WTC11 (cell line): ENCODE measurements around the gene TDRD3. TPM values are rescaled to one million over a fixed set of nuclear protein-coding genes. Genes with fewer than 3 reads are reported as not detected.

Experiments used
- ATAC-seq: fragments of 200-7000 bp; cut with Tn5 transposase; 2 replicates; pipeline ENCODE4 v1.10.0; 2021; ENCODE audit warnings: mild to moderate bottlenecking, moderate library complexity
- CTCF ChIA-PET: fragments of 300-600 bp; sonication (Branson Sonifier 250); formaldehyde crosslinking; loops from one replicate; lab custom pipeline; 2021; ENCODE audit warnings: antibody characterized with exemption; lab: Charles Lee
- POLR2A ChIA-PET: fragments of 350-600 bp; sonication (Branson Sonifier 250); formaldehyde crosslinking; loops from one replicate; lab custom pipeline; 2021; ENCODE audit warnings: antibody characterized with exemption; lab: Charles Lee
- DNase-seq: peaks from one replicate; pipeline ENCODE4 v3.0.0; 2021; ENCODE audit warnings: low spot score
- H3K27ac Mint-ChIP-seq: 2 replicates; pipeline ENCODE4 v1.8.0; 2021; ENCODE audit warnings: mixed read lengths
- H3K27me3 Mint-ChIP-seq: 2 replicates; pipeline ENCODE4 v1.8.0; 2021; ENCODE audit warnings: low read depth, mild to moderate bottlenecking, moderate library complexity, mixed read lengths
- H3K36me3 Mint-ChIP-seq: 2 replicates; pipeline ENCODE4 v1.8.0; 2021; ENCODE audit warnings: mixed read lengths
- H3K4me1 Mint-ChIP-seq: 2 replicates; pipeline ENCODE4 v1.8.0; 2022; ENCODE audit warnings: mixed read lengths
- H3K4me3 Mint-ChIP-seq: 2 replicates; pipeline ENCODE4 v1.8.0; 2021; ENCODE audit warnings: mild to moderate bottlenecking, moderate library complexity, mixed read lengths
- H3K9me3 Mint-ChIP-seq: 2 replicates; pipeline ENCODE4 v1.8.0; 2021; ENCODE audit warnings: mixed read lengths
- ATF1 ChIP-seq: sonication (generic); formaldehyde crosslinking; IDR thresholded peaks from 2 replicates; pipeline ENCODE4 v1.8.1; 2023; ENCODE audit warnings: mild to moderate bottlenecking, moderate library complexity, missing genetic modification reagents
- ATF2 ChIP-seq: sonication (generic); formaldehyde crosslinking; IDR thresholded peaks from 2 replicates; pipeline ENCODE4 v1.8.1; 2022; ENCODE audit warnings: low read depth, missing genetic modification reagents, borderline replicate concordance
- CBFB ChIP-seq: sonication (generic); formaldehyde crosslinking; IDR thresholded peaks from 2 replicates; pipeline ENCODE4 v1.8.1; 2022; ENCODE audit warnings: mild to moderate bottlenecking, low read depth, missing genetic modification reagents
- CDX4 ChIP-seq: fragments of 250-450 bp; sonication (Bioruptor Pico); IDR thresholded peaks from 2 replicates; pipeline ENCODE4 v1.9.0; 2021; ENCODE audit warnings: moderate library complexity, mild to moderate bottlenecking, inconsistent platforms, borderline replicate concordance
- CREB1 ChIP-seq: sonication (generic); formaldehyde crosslinking; IDR thresholded peaks from 2 replicates; pipeline ENCODE4 v1.8.0; 2023; ENCODE audit warnings: mild to moderate bottlenecking, missing genetic modification reagents
- E2F4 ChIP-seq: sonication (generic); formaldehyde crosslinking; IDR thresholded peaks from 2 replicates; pipeline ENCODE4 v1.8.1; 2022; ENCODE audit warnings: low read depth, mild to moderate bottlenecking, moderate library complexity, missing genetic modification reagents, borderline replicate concordance
- E2F5 ChIP-seq: sonication (generic); formaldehyde crosslinking; IDR thresholded peaks from 2 replicates; pipeline ENCODE4 v1.8.1; 2022; ENCODE audit warnings: mild to moderate bottlenecking, moderate library complexity, missing genetic modification reagents
- ESRRA ChIP-seq: sonication (generic); formaldehyde crosslinking; IDR thresholded peaks from 2 replicates; pipeline ENCODE4 v1.8.1; 2022; ENCODE audit warnings: mild to moderate bottlenecking, missing genetic modification reagents, borderline replicate concordance
- FOXJ3 ChIP-seq: sonication (generic); formaldehyde crosslinking; IDR thresholded peaks from 2 replicates; pipeline ENCODE4 v1.9.0; 2021; ENCODE audit warnings: missing genetic modification reagents, mild to moderate bottlenecking, borderline replicate concordance
- GTF2I ChIP-seq: fragments of 250-450 bp; sonication (Bioruptor Pico); conservative IDR thresholded peaks from 2 replicates; pipeline ENCODE4 v1.4.0; 2021; ENCODE audit warnings: mild to moderate bottlenecking
- JAZF1 ChIP-seq: fragments of 250-450 bp; sonication (Bioruptor Pico); IDR thresholded peaks from 2 replicates; pipeline ENCODE4 v1.9.0; 2021; ENCODE audit warnings: moderate library complexity, mild to moderate bottlenecking, inconsistent platforms
- KAT7 ChIP-seq: sonication (generic); formaldehyde crosslinking; IDR thresholded peaks from 2 replicates; pipeline ENCODE4 v1.8.1; 2023; ENCODE audit warnings: missing genetic modification reagents, mild to moderate bottlenecking, borderline replicate concordance
- NR2C2 ChIP-seq: sonication (generic); formaldehyde crosslinking; IDR thresholded peaks from 2 replicates; pipeline ENCODE4 v1.8.0; 2022; ENCODE audit warnings: mild to moderate bottlenecking, missing genetic modification reagents
- RELA ChIP-seq: sonication (generic); formaldehyde crosslinking; IDR thresholded peaks from 2 replicates; pipeline ENCODE4 v1.8.1; 2022; ENCODE audit warnings: missing genetic modification reagents, mild to moderate bottlenecking, borderline replicate concordance
- RORB ChIP-seq: fragments of 250-450 bp; sonication (Bioruptor Pico); IDR thresholded peaks from 2 replicates; pipeline ENCODE4 v1.9.0; 2021; ENCODE audit warnings: mild to moderate bottlenecking
- TEAD1 ChIP-seq: sonication (generic); formaldehyde crosslinking; IDR thresholded peaks from 2 replicates; pipeline ENCODE4 v1.8.0; 2022; ENCODE audit warnings: mild to moderate bottlenecking, missing genetic modification reagents
- ZBTB21 ChIP-seq: sonication (generic); formaldehyde crosslinking; IDR thresholded peaks from 2 replicates; pipeline ENCODE4 v1.8.1; 2023; ENCODE audit warnings: mild to moderate bottlenecking, missing genetic modification reagents, borderline replicate concordance
- ZNF121 ChIP-seq: sonication (generic); formaldehyde crosslinking; IDR thresholded peaks from 2 replicates; pipeline ENCODE4 v1.8.0; 2023; ENCODE audit warnings: missing genetic modification reagents
- ZNF396 ChIP-seq: fragments of 250-450 bp; sonication (Bioruptor Pico); IDR thresholded peaks from 2 replicates; pipeline ENCODE4 v1.8.0; 2021; ENCODE audit warnings: mild to moderate bottlenecking, moderate library complexity, borderline replicate concordance
- ZNF671 ChIP-seq: fragments of 250-450 bp; sonication (Bioruptor Pico); IDR thresholded peaks from 2 replicates; pipeline ENCODE4 v1.8.0; 2021; ENCODE audit warnings: mild to moderate bottlenecking
- total RNA-seq: library from RNA; stranded (reverse); gene quantifications from 3 replicates; pipeline ENCODE4 v1.2.3, GENCODE V29; 2021

The TDRD3 gene
- total RNA-seq, 1 experiment from 2014 or later: 19.5 TPM

GRCh38 chr13:60398379-60398891 lies 1.4 kb downstream of the TDRD3 start (continued):
- TF ChIP-seq ATF2 (CRISPR knock-in tag) (no peak), RELA (CRISPR knock-in tag) (no peak), JAZF1 (CRISPR knock-in tag) (no peak)
- TF ChIP-seq, all 79 proteins: peak for 0

- Mint-ChIP-seq H3K9me3 (no peaks in the 10 kb centered on the region), H3K27me3 (no peaks in the 10 kb centered on the region), H3K27ac (0 out of 2 replicates have a peak overlapping the region, but pooled peaks have one; percentile 21), H3K4me1 (peaks cover 39% of the 10 kb centered on the region), H3K4me3 (peak overlapping the region; percentile 94), H3K36me3 (no peaks in the 10 kb centered on the region)
- TF ChIP-seq ZNF396 (CRISPR knock-in tag) (no peak), ZNF121 (CRISPR knock-in tag) (no peak), NR2C2 (CRISPR knock-in tag) (no peak), ZNF671 (CRISPR knock-in tag) (no peak), GTF2I (CRISPR knock-in tag) (no peak), RORB (CRISPR knock-in tag) (no peak), FOXJ3 (no peak), ESRRA (CRISPR knock-in tag) (no peak), KAT7 (CRISPR knock-in tag) (no peak), ATF1 (CRISPR knock-in tag) (no peak), CBFB (no peak)
- CTCF ChIA-PET: no interaction called here
- POLR2A ChIA-PET: no interaction called here
- ATAC-seq: no peak
- DNase-seq: no peak
Measured at GRCh38 chr13:60398907-60399589, 2.0 kb downstream of the TDRD3 start.

- Mint-ChIP-seq H3K9me3 (peaks cover 14% of the 10 kb centered on the region), H3K36me3 (peaks cover 9% of the 10 kb centered on the region), H3K27ac (no peak overlapping the region), H3K4me3 (no peak overlapping the region), H3K27me3 (no peaks in the 10 kb centered on the region), H3K4me1 (peaks cover 29% of the 10 kb centered on the region)
- ATAC-seq (no peak), DNase-seq (no peak)
- no peak for TF ChIP-seq CREB1 (CRISPR knock-in tag)
- TF ChIP-seq ESRRA (CRISPR knock-in tag): no peak
- TF ChIP-seq JAZF1 (CRISPR knock-in tag): no peak
- TF ChIP-seq ZBTB21 (CRISPR knock-in tag): no peak
- no peak for TF ChIP-seq TEAD1
- TF ChIP-seq ZNF396 (CRISPR knock-in tag): no peak
- no peak for TF ChIP-seq E2F4 (CRISPR knock-in tag)
- TF ChIP-seq E2F5 (CRISPR knock-in tag): no peak
- no peak for TF ChIP-seq CDX4 (CRISPR knock-in tag)
- ChIA-PET CTCF (interaction anchor here (0.7 kb wide), 1 partner anchor 58 kb away, joined by 5 read pairs; no protein-coding TSS in a partner anchor), POLR2A (no interaction called here)
Measured at GRCh38 chr13:60402022-60402421, 5.0 kb downstream of the TDRD3 start.
